HG02759 (cell line): ENCODE measurements around the gene PANK1.
A peak's percentile ranks its signal among the peaks of the same experiment; 100 is the strongest.

ENCODE experiments used
- ATAC-seq: cut with Tn5 transposase; IDR thresholded peaks from one replicate; pipeline ENCODE4 v1.9.1; 2021; ENCODE audit warnings: mild to moderate bottlenecking, moderate library complexity; ENCODE audit not compliant: unreplicated experiment

The PANK1 gene

GRCh38 chr10:89644967-89645741, at the start of gene PANK1:
Gene PANK1, minus strand, starts transcription at chr10:89645242. Its CDS starts 351 bp downstream, at chr10:89644891.
- peak; percentile 44 for ATAC-seq

GRCh38 chr10:89693176-89693575, 48.1 kb upstream of the PANK1 start:
- no peak for ATAC-seq

DNA sequence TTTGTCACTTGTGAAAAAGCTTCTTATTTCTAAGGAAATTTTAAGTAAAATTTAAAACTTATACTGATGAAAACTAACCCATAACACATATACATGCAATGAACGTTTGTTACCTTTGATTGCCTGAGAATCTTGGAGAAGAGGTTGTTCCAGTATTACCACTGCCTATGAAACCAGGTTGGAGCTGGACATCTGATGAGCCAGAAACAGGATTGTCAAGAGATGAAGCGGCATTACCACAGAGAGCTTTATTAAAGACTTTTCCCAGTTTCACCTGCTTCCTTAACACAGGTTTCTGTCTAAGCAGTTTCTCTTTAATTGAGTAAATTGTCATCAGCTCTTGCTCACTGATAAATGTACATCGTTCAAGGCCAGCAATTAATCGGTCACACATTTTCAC, 47.4 kb upstream of the PANK1 start:
- no peak for ATAC-seq

- ATAC-seq: no peak
Observed at GRCh38 chr10:89690027-89690426, 45.0 kb upstream of the PANK1 start.

- no peak for ATAC-seq
Observed at GRCh38 chr10:89685936-89686335, 40.9 kb upstream of the PANK1 start.

DNA sequence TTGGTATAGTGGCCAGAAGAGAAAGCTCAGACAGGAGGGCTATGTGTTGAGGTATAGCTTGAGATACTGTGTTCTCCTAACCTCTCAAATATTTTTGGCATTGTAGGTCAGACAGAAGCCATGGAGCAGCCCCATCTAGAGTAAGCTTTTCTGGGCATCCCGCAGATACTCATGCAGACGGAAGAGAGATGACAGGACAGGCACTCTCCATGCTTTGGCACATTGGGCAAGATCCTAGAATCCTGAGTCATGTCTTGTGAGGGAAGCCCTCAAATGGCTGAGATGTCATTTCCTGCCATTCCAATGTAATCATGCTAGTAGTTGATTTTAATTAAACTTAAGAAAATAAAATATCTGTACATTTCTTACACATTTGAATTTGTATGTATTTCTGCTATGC, 39.6 kb upstream of the PANK1 start:
- ATAC-seq: no peak

- ATAC-seq: no peak
Observed at GRCh38 chr10:89683883-89684282, 38.8 kb upstream of the PANK1 start.

- ATAC-seq: peak; percentile 75
Observed at GRCh38 chr10:89679986-89680385, 34.9 kb upstream of the PANK1 start.

DNA sequence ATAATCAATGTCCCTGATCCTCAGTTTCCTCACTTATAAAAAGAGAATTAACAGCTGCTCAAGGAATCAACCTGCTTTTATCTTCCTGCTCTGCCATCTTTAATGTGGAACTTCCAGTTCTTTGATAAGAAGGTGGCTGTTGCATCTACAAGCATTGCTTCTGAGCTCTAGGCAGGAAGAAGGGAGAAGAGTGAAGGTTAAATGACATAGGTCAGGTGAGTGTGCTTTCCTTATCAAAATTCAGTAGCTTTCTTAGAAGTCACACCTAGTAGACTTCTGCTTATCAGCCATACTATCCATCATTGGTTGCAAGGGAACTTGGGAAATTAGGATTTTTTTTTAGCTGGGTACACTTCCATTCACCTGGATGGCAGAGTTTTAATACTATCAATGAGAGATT, 32.3 kb upstream of the PANK1 start:
- no peak for ATAC-seq

DNA sequence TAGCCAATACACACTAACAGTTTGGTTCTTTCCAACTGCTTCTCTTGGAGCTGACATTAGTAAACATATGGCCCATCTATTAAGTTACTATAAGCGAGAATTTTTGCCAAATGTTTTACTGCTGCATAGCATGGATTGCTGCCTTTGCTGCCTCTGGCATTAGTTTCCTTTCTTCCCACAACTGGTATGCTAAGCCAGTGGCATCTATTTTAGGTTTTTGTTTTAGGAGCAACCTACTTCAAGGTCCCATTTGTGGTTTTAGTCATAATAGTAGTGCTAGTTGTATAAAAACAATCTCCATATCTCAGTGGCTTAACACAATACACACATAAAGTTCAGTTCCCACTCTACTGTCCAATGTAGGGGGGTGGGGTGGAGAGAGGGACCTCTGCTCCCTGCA, 25.9 kb upstream of the PANK1 start:
- ATAC-seq: no peak

DNA sequence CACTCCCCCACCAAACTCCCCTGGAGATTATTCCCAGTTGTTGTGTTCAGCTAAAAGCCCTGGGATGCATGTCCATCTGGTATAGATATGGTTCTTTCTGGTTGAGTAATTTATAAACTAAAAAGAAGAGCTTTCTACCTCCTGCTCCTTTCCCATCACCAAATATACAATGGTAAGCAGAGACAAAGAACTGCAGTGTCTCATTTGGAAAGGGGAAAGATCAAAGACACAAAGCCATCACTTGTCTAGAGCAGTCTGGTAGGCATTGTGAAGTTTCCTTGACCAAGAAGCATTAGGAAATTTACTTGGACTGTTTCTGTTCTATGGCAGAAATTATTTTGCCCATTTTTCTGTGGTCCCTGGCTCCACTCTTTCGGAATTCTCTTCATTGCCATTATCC, 24.9 kb upstream of the PANK1 start:
- ATAC-seq: no peak

- ATAC-seq: no peak
Observed at GRCh38 chr10:89668386-89669071, 23.5 kb upstream of the PANK1 start.

DNA sequence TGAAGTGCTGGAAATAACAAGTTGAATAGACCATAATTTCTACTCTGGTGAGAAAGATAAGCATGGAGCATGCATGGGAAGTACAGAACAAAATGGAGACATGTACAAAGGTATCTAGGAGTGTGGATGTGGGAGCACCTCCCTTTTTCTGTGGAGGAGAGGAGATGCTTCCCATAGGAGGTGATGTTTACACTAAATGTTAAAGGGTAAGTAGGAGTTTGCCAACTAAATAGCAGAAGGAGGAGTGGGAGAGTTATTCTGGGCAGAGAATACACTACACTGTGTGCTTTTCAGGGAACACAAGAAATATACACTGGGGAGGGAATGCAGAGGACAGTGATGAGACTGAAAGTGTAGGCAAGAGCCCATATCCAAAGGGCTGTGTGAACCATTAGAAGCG, 21.1 kb upstream of the PANK1 start:
- no peak for ATAC-seq

DNA sequence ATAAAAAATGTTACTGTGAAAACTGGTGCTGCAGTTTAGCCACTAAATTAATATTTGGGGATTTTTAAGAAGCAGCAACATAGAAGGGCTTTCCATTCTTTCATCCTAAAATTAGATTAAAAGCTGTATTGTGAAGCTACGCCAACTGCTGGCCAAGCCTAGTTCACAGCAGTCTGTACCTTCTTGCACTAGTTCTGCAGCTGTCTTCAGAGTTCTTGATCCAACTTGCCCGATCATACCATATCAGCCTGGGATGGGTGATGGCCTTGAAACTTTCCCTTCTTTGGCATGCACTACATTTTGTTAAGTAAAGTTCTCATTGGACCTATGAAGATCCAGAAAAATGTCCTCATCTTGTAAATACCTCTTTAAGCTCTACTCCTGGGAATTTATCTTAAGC, 20.3 kb upstream of the PANK1 start:
- no peak for ATAC-seq

DNA sequence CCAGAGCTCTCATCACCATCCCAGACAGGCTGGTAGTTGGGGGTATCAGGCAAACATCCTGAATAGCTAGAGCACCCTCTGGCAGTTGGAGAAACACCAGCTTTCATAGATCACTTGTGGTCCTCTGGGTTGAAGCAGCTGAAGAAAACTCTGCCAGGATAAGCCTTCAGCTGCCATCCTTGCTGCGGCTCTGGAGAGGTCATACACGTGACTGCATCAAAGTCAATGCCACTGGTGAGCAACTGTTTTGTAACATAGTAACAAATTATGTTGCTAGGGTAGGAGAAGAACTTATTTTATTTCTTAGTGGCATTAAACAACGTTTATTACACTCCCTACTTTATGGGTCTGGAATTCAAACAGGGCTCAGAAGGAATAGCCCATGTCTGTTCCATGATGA, 19.2 kb upstream of the PANK1 start:
- no peak for ATAC-seq

DNA sequence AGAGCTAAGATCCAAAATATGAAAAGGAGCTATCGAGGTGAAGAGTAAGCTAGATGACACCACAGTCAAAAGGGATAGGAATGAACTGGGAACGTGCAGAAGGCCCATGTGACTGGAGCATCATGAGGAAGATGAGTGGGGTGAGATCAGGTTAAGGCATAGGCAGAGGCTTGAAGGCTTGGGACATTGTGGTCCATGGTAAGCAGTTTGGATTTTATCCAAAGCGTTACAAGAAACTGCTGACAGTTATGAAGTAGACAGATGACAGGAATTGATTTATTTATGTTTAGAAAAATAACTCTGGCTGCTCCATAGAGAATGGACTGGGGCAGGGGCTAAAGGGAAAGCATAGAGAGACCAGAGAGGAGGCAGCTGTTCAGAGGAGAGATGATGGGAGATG, 18.1 kb upstream of the PANK1 start:
- ATAC-seq: no peak

GRCh38 chr10:89662596-89662995, 17.6 kb upstream of the PANK1 start:
- ATAC-seq: no peak

GRCh38 chr10:89659143-89660131, 14.4 kb upstream of the PANK1 start:
- no peak for ATAC-seq

DNA sequence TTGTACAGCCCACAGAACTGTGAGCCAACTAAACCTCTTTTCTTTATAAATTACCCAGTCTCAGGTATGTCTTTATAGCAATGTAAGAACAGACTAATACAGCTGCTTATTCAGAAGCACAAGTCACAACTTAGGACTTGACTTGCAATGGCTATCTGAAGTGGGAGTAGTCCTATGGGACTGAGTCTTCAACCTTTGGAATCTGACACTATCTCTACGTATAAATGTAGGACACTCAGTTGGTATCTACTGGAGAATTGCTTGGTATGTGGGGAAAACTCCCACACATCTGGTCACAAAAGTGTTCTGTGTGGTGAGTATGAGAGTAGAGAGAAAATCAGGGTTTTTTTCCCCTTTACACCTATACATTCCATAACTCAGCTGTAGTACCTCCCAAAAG, 12.3 kb upstream of the PANK1 start:
- ATAC-seq: no peak

DNA sequence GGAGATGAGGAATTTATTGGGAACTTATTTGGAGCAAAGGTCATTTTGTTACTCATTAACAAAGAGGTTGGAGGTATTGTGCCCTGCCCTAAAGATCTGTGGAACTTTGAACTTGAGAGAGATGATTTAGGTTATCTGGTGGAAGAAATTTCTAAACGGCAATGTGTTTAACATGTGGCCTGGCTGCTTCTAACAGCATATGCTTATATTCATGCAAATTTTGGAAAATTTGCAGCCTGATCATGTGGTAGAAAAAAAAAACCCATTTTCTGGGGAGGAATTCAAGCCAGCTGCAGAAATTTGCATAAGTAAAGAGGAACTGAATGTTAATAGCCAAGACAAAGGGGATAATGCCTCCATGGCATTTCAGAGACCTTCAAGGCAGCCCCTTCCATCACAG, 10.7 kb upstream of the PANK1 start:
- ATAC-seq: no peak

- peak; percentile 69 for ATAC-seq
Observed at GRCh38 chr10:89653410-89653869, 8.4 kb upstream of the PANK1 start.
